Suprapubic skin (tissue), 3 donors: ENCODE data around the gene MYMK.

Experiments
- CTCF ChIP-seq, 2 donors: fragments of 200-600 bp in 1 of 2; fragments of 450-650 bp in 1 of 2; sonication (generic) in 1 of 2; IDR thresholded peaks; one replicate each; pipeline ENCODE4 v1.5.1; 2016 to 2019; ENCODE audit warnings: antibody characterized with exemption in 2 of 2, mild to moderate bottlenecking in 1 of 2, moderate library complexity in 1 of 2
- POLR2A ChIP-seq, 2 donors: fragments of 450-650 bp; IDR thresholded peaks; one replicate each; pipeline ENCODE4 v1.6.1; 2017; ENCODE audit warnings: antibody characterized with exemption in 2 of 2, mild to moderate bottlenecking in 2 of 2, moderate library complexity in 2 of 2

DNA sequence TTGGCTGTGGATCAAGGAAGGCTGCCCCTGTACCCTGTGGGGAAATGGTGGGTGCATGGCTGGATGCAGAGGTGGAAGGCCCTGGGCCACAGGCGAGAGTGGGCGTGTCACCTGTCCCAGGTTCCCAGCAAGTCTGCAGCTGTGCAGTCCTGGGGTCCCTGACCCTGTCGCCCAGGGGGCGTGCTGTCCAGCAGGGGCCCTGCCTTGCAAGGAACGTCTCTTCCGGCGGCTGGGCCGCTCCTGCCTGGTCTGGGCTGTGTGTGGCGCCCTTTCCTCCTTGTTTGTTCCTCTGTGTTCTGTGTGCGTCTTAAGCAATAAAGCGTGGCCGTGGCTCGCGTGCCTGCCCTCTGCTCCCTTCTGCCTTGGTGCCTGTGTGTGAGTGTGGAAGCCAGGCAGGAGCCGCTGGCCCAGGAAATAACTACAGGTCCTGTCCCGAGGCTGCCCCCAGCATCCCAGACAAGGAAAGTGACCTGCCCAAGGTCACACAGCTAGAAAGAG lies 54.3 kb downstream of the MYMK start:
- TF ChIP-seq CTCF (IDR thresholded peaks at IDR 0.05): no peak
- no peak for TF ChIP-seq POLR2A (IDR thresholded peaks at IDR 0.05)
